ENCODE data around the gene RTKN2.

The RTKN2 gene

DNA sequence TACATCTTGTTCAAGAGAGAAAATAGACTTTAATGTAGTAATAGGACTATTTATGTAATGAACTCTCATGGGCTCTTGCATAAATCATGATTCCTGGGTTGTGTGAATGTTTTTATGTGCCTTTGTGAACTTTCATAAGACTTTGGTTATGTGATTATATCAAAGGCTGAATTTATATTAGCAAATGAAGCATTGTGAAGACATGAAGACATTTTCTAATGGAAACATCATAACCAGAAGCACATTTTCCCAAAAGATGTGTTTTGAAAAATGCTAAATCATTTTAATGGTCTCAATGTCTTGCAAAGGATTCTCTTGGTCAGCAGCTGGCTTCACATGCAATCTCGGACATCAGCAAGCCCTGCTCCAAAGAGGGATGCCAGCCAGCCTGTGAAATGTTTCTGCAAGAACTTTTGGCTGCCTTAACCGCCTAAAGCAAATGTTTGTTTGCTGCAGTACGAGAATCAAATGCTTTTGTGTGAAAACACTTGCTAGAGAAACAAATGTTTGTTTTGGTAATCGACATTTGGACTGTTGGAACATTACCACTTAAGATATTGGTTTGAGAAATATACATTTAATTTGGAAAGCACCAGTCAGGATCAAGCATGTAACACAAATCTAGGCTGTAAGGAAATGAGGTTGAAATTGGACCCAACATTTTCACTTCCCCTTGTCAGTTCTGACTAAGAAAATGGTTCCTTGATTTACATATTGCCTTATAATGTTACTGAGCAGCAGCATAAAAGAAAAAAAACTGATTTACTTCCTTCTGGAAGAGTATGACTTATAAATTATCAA lies 102.1 kb downstream of the RTKN2 start:
- no peak for DNase-seq

DNA sequence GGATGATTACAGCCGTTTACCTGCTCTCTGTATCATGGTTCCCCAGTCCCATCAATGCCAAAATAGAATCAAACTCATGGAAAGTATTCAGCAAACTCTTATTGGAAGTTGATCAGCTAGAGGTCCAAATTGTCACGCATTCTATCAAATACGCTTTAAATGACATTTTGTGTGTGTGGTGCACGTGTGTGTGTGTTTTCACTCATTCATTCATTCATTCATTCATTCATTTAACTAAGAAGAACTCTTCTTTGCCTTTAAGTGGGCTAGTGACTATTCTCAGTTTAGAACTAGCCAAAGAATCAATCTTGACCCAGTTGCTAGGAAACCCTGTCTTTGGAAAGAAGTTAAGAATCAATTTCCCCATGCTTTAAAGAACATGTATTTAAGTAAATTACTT lies 102.8 kb downstream of the RTKN2 start:
- no peak for DNase-seq

- no peak for DNase-seq
Observed at GRCh38 chr10:62163024-62163423, 105.6 kb downstream of the RTKN2 start.

- DNase-seq = no peak
Observed at GRCh38 chr10:62162261-62162981, 106.2 kb downstream of the RTKN2 start.

- no peak for DNase-seq
Observed at GRCh38 chr10:62159351-62159750, 109.3 kb downstream of the RTKN2 start.

GRCh38 chr10:62157601-62158000 lies 111.0 kb downstream of the RTKN2 start:
- DNase-seq = no peak

GRCh38 chr10:62155054-62155680 lies 113.5 kb downstream of the RTKN2 start:
- no peak for DNase-seq

- DNase-seq = no peak
Observed at GRCh38 chr10:62154231-62154630, 114.4 kb downstream of the RTKN2 start.

DNA sequence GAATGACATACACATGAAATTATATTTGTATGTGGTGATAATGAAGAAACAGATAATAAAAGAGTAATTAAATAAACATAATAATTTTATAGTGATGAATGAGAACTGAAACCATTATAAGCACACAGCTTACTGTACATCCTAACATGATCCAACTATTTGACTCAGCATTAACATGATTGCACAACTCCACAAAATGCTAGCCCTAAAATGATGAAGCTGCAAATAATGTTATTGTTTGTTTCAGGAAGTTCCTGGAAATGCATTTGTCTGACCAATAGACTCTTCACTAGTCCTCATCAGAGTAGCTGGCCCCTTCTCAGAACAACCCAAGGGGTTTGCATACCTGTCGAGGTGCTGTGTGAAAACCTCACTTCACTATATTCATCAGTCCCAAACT lies 115.5 kb downstream of the RTKN2 start:
- DNase-seq = no peak

GRCh38 chr10:62149621-62150020 lies 119.0 kb downstream of the RTKN2 start:
- no peak for DNase-seq

GRCh38 chr10:62148155-62148554 lies 120.5 kb downstream of the RTKN2 start:
- DNase-seq = no peak

DNA sequence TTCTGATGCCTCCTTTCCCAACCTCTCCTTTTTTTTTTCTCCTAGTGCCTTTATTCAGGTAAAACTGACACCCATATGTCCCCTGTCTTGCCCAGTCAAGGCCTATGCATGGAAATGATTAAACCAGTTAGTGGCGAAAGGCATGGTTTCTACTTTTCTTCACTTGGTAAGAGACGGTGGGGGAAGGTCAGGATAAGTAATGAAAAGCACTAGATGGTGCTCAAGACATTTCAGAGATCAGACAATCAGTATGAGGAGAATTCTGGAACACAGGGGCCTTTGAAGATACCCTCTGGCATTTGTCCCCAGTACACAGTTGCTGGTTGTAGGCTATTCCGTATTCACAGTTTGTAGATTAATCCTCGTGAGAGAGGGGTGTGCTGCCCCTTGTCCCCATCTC lies 121.2 kb downstream of the RTKN2 start:
- DNase-seq = no peak

DNA sequence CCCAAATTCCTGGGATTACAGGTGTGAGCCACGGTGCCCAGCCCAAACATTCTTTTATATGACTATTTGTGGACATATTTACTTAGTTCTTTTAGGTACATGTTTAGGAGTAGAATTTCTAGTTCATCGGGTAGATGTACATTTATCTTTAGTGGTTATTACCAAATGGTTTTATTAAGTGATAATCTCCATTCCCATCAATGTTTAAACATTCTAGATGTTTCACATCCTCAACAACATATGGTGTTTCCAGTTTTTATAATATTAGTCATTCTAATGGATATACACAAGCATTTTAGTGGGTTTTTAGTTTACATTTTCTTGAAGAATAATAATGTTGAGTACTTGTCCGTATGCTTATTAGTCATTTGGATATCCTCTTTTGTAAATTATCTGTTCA lies 131.7 kb downstream of the RTKN2 start:
- no peak for DNase-seq

- DNase-seq = no peak
Observed at GRCh38 chr10:62133618-62134017, 135.0 kb downstream of the RTKN2 start.

All from activated CD8-positive, alpha-beta memory T cell treated with anti-CD3 and anti-CD28 coated beads, Interleukin-2, amount 50 U/mL, for 4 hours (primary cell).